ENCODE data around the gene EIF5A2.

DNA sequence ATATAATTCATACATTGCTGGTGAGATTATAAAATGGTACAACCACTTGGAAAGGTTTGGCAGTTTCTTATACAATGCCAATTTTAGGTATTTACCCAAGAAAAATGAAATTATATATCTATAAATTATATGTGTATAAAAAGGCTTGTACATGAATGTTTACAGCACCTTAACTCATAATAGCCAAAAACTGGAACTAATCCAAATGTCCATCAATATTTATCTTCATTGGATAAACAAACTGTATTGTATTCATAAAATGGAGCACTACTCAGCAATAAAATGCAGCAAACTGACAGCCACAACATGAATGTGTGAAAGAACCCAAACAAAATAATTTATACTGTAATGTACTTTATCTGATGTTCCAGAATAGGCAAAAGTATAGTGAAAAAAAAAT is 33.6 kb upstream of the EIF5A2 start:
- TF ChIP-seq POLR2A (IDR thresholded peaks at IDR 0.05): no peak
- TF ChIP-seq, protein P1, sequence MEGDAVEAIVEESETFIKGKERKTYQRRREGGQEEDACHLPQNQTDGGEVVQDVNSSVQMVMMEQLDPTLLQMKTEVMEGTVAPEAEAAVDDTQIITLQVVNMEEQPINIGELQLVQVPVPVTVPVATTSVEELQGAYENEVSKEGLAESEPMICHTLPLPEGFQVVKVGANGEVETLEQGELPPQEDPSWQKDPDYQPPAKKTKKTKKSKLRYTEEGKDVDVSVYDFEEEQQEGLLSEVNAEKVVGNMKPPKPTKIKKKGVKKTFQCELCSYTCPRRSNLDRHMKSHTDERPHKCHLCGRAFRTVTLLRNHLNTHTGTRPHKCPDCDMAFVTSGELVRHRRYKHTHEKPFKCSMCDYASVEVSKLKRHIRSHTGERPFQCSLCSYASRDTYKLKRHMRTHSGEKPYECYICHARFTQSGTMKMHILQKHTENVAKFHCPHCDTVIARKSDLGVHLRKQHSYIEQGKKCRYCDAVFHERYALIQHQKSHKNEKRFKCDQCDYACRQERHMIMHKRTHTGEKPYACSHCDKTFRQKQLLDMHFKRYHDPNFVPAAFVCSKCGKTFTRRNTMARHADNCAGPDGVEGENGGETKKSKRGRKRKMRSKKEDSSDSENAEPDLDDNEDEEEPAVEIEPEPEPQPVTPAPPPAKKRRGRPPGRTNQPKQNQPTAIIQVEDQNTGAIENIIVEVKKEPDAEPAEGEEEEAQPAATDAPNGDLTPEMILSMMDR (IDR thresholded peaks at IDR 0.05): no peak

All from vagina (tissue), 2 donors.